Dermis microvascular lymphatic vessel endothelial cell (primary cell): ENCODE results near the gene KDM4B. TPM values are rescaled to one million over a fixed set of nuclear protein-coding genes. Genes with fewer than 3 reads are reported as not detected.

Experiments
- DNase-seq, 2 donors: peaks; one replicate each; pipeline versions ENCODE4 v3.0.0 to v3.0.0-alpha.2; 2010; ENCODE audit warnings: low read depth in 2 of 2
- total RNA-seq: library from RNA; depleted of rRNA; stranded (reverse); fragments of >200 nt; gene quantifications from 2 replicates; pipeline ENCODE4 v1.2.1, GENCODE V29; 2014

KDM4B gene
- total RNA-seq, 1 donor from 2014 or later, result 9.5 TPM

- DNase-seq, result no peak
Observed at GRCh38 chr19:5086725-5087439, 118.0 kb downstream of the KDM4B start.

GRCh38 chr19:5089283-5089682, 120.4 kb downstream of the KDM4B start:
- no peak for DNase-seq

GRCh38 chr19:5090465-5091017, 121.6 kb downstream of the KDM4B start:
- no peak for DNase-seq

DNA sequence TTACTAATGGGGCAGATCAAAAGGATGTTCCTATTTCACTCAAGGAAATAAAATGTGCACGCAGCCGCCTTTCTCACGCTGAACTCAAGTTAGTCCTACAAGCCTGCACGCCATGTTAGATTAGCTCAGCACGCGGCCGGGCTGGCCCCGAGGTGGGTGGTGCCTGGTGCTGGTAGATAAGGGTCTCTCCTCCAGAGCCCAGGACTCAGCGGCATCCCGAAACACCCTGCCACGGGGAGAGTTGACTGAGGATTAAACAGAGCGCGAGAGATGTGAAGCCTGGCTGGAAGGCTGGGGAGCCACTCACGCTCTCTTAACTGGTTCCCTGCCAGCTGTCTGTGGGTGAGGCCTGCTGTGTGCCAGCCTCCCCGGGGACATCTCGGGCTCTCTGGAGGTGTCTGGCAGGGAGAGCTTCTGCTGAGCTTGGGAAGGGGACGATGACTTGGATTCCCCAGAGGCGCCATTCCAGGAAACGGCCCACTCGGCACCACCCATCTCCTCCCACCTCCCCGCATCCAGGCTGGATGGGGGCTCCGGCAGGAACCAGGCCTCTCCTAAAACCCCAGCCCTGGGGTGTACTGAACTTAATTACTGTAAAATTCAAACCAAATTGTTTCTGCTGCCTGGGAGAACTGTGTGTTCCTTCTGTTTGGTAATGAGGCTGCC, 122.2 kb downstream of the KDM4B start:
- DNase-seq, result no peak

GRCh38 chr19:5091684-5092480, 123.0 kb downstream of the KDM4B start:
- DNase-seq, result no peak

GRCh38 chr19:5092481-5092843, 123.5 kb downstream of the KDM4B start:
- DNase-seq, result no peak

DNA sequence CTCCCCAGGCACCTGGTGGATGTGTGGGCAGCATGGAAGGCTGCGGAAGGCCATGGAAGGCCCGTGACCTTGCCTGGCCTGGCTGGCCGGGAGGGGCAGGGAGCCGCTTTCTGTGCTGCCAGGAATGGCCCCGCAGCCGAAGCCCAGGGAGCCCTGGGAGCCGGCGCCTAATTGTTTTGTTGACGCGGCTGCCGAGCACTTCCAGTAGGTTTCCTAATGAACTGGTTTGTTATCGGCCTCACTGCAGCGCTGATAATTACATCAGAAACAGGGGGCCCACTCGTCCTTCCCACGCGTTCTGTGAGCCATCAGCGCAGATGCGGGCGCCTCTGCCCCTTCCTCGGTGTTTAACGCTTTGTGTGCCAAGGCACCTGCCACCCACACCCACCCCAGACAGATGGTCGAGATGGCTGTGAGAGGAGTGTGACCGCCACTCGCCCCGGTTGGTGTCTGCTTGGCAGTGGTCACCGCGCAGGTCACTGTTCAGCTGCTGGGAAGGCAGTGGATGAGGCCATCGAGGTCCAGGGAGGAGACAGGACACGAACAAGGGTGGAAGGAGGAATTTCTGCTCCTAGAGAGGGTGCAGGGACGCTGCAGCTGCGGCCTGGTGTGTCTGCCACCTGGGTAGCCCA, 124.5 kb downstream of the KDM4B start:
- DNase-seq, result no peak

DNA sequence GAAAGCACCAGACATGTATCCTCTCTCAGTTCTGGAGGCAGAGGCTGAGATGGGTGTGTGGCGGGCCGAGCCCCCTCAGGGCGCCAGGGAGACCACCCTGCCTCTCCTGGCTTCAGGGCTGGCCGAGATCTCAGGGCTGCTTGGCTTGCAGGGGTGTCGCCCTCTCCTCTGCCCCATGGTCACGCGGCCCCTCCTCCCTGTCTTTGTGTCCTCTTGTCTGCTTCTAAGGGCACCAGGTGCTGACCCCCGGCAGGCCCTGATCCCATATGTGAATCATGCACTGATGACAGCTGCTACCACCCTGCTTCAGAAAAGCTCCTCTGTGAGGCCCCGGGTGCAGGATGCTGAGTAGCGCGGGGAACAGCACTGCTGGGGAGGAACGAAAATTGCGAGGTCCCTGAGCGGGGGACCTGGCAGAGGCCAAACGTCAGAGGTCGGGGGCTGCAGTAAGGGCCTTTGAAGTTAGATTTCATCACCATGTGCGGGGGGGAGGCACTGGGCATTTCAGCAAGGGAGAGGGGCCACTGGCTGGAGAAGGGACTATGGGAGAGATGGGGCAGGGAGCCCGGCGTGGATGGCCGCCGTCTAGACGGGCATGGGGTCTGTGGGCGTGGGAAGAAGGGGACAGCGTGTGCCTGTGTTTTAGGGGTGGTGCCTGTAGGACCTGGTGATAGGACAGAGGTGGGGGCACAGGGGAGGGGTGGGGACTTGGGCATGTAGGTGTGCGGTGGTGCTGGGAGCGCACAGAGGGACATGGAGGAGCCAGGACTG, 125.2 kb downstream of the KDM4B start:
- no peak for DNase-seq

- DNase-seq, result no peak
Observed at GRCh38 chr19:5094768-5095567, 126.1 kb downstream of the KDM4B start.

DNA sequence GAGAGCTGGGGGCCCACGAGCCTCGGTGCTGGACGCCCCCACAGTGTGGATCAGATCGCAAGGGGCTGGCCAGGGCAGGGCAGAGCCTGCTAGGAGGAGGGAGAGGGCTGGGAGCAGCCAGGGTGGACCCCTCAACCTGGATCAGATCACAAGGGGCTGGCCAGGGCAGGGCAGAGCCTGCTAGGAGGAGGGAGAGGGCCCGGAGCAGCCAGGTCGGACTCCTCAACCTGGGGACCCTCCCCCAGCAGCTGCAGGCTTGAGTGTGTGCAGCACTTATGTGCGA, 126.6 kb downstream of the KDM4B start:
- no peak for DNase-seq

- no peak for DNase-seq
Observed at GRCh38 chr19:5096536-5096935, 127.6 kb downstream of the KDM4B start.

GRCh38 chr19:5097331-5097930, 128.5 kb downstream of the KDM4B start:
- DNase-seq, result no peak

DNA sequence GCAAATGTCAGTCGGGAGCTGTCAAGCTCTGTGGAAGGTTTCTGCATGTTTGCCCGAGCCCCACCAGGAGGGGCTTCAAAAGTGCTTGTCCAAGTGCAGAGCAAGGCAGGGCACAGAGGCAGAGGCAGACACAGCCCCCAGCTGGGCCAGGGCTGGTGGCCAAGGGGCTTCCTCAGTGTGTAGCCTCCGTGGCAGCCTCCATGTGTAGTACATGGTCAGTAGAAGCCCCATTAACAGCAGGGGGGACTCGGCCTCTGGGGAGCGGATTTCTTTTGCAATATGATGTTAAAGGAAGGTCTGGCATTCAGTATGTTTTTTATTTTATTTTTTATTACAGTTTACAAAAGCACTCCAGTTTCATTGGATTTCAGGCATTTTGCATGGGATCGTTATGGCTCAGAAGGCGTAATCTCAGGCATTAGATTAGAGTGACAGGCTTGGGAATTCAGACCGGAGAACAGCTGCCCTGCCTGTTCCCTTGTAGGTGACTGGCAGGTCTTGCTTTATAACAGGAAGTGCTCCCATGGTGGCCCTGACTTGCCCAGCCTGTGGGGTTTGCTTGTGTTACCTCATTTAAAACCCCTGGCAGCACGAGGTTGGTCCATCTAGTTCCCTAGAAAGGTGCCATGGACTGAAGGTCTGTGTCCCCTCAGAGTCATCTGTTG, 129.2 kb downstream of the KDM4B start:
- DNase-seq, result no peak

DNA sequence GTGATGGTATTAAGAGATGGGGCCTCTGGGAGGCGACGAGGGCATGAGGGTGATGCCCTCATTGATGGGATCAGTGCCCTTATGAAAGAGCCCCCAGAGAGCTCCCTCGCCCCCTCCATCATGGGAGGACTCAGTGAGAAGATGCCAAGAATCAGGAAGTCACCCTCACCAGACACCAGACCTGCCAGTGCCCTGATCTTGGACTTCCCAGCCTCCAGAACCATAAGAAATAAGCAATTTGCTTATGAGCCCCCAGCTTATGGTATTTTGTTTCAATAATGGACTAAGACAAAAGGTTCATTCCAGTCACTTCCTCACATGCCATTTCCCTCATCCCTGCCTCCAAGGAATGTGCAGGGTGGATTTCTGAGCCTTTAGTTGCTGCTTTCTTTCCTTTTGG, 129.7 kb downstream of the KDM4B start:
- DNase-seq, result no peak

GRCh38 chr19:5099701-5100221, 130.8 kb downstream of the KDM4B start:
- no peak for DNase-seq

DNA sequence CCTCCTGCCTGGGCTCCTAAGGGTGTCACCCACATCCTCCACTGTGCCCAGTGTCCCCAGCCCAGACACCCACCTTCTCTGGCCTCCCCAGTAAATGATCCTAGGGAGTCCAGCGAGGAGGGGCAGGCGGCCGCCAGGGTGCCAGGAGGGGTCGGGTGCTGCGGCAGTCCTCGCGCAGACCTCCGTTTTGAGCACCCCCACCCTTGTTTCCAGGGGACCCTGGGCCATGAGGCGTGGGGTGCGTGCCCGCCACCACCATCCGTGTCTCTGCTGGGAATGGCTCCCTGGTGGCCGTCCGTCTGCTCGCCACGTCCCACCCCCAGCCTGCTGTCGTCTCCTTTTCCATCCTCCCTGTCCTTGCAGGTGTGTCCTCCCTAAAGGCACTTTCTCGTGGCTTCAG, 133.0 kb downstream of the KDM4B start:
- DNase-seq, result no peak

- no peak for DNase-seq
Observed at GRCh38 chr19:5102520-5102919, 133.6 kb downstream of the KDM4B start.

- peak; percentile 25 to 44 for DNase-seq
Observed at GRCh38 chr19:5103061-5103701, 134.3 kb downstream of the KDM4B start.
